HG02852 (cell line): ENCODE results near the gene FSD1L.
A peak's percentile ranks its signal among the peaks of the same experiment; 100 is the strongest.

ENCODE experiments used
- ATAC-seq: cut with Tn5 transposase; IDR thresholded peaks from one replicate; pipeline ENCODE4 v1.9.1; 2021; ENCODE audit warnings: mild to moderate bottlenecking, moderate library complexity; ENCODE audit not compliant: unreplicated experiment

FSD1L gene

DNA sequence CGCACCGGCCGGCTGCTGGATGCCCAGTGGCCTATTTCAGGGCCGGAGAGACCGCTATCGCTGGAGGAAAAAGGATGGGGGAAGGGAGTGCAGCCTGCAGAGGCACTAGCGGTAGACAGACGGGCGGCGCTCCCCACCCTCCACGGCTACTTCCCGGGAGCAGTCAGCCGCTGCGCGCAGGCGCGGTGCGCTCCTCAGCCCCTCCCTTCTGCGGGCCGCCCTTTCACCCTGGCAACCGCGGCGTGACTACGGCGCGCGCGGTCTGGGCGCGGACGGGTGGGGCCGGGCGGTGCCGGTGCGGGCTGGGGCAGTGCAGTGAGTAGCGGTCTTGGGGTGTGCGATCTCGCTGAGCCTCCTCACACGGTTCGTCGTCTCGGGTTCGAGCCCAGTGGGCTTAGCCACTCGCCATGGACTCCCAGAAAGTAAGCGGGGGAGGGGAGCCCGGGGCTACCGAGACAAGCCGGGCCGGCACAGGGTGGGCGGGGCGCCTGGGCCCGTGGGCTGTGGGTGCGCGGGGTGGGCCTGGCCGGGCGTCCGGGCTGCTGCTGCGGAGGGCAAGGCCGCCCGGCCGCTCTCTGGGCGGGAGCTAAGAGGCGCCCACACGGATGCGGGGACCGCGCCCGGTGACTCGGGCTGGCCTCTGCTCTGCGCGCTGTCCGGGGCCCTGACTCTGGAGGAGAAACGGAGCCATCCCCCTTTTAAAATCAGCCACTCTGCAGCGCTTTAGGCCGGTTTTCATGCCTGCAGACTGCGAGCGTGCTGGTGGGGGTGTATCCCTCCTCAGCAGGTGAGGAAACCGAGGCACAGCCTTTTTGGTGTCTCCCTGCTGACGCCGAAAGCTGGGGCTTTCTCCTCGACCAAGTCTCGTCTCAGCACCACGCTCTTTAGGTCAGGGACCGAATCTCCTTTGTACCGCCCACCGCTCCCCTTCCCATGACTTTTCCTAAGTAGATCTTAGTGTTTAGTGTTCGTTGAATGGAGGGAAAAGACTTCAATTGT, at the start of gene FSD1L:
Gene FSD1L (plus strand): TSS at position 221 of the 999 bp plus-strand sequence. CDS start 187 bp downstream, at position 408.
- peak; percentile 93 for ATAC-seq

DNA sequence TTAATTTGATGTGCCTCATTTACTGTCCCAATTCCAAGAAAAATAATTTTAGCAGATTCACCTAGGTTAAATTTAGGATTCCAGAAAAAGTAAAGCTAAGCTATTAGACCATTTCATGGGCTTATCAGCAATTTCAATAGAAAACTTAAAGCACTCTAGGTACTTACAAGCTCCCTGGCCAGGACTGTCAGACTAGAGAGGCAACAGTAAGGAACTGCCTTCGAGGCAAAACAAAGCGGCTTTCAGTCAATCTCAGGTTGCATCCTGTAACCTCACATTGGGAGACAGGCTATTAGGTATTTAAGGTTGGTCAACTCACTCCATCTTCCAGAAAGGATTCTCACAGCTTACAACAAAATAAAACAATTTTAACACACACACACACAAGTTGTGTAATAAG, 48.7 kb upstream of the FSD1L start:
- no peak for ATAC-seq

DNA sequence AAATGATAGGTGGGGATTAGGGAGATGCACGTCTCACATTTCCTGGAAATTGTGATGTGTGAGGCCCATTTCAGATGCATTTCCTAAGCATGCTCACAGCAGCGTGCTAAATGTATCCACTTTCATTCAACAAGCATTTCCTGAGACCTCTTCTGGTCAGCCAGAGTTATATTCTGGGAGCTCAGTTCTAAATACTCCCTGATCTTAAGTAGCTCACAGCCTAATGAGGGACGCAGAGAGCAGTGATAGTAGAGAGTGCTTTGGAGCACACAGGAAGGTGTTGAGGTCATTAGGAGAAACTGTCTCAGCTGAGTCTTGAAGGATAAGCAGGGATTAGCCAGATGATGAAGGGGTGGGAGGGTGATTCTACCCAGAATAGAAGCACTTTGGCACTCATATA, 46.2 kb upstream of the FSD1L start:
- no peak for ATAC-seq

DNA sequence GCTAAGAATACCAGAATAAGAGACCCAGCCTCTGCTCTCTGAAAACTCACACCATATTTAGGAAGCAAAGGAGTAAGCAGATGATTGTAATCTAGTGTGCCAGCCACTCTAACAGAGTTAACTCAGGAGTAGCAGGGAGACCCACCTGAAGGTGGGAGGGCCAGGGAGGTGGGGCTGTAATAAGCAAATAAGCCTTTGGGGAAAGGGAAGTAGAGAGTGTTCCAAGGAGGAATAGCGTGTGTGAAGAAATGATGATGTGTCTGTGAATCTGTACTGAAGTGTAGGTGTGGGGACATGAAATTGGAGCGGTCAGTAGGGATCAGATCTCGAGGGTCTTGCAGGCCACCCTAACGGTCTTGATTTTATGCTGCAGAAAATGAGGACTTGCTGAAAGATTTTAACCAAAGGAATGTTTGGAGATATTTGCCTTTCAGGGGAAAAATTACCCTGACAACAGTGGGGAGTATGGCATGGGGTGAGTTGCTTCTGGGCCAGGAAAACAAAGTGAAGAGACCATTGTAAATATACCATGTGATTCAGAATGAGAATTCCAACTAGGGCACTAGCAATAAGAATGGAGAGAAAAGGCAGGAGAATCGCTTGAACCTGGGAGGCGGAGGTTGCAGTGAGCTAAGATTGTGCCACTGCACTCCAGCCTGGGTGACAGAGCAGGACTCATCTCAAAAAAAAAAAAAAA, 44.1 kb upstream of the FSD1L start:
- no peak for ATAC-seq

DNA sequence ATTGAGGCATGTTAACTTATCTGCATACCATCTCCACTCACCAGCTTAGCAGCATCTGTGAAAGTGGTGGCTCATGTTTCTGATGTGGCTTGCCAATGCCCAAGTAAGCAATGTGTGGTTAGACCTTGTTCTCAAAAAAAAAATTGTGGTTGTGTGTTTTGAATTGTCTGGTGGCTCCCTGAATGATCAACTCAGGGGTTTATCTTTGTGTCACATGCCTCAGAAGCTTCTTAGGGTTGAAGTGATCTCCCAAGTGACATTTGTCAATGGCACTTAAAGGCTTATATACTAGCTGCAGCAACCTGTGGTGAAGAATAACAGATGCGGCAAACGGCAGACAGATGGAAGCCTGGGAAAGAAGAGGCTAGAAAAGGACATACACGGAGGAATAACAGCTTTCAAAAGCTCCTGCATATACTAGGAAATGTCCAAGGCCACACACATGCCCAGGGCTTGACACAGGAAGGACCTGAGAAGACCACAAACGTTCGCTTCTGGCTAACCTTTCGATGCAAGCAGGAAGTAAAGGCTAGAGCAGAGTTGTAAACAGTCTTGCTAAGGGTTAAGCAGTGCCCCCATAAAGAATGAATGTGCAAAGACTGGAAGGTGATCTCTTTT, 42.2 kb upstream of the FSD1L start:
- peak; percentile 94 for ATAC-seq

DNA sequence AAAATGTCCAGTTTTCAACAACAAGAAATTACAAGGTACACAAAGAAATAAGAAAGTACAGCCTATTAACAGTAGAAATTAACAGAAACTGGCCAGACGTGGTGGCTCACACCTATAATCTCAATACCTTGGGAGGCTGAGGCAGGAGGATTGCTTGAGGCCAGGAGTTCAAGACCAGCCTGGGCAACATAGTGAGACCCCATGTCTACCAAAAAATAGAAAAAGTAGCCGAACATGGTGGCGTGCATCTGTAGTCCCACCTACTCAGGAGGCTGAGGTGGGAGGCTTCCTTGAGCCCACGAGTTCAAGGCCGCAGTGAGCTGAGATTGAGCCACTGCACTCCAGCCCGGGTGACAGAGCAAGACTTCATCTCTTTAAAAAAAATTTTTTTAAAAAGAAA, 41.5 kb upstream of the FSD1L start:
- no peak for ATAC-seq

DNA sequence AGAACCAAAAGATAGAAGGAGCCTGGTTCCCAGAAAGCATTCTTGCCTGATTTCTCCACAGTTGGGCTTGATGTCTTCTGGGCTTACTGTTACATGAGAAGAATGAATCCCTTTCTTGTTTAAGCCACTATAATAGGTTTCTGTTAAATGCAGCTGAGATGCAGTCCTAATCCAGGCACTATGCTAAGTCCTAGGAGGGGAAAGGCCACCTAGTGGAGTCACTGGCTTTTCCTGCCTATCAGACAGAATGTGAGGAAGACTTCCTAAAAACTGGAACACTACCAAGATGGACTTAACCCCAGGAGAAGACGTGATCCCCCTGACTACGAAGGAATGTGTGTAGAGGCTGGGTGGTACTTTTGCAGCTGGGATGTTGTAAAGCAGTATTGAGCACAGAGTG, 34.3 kb upstream of the FSD1L start:
- no peak for ATAC-seq

DNA sequence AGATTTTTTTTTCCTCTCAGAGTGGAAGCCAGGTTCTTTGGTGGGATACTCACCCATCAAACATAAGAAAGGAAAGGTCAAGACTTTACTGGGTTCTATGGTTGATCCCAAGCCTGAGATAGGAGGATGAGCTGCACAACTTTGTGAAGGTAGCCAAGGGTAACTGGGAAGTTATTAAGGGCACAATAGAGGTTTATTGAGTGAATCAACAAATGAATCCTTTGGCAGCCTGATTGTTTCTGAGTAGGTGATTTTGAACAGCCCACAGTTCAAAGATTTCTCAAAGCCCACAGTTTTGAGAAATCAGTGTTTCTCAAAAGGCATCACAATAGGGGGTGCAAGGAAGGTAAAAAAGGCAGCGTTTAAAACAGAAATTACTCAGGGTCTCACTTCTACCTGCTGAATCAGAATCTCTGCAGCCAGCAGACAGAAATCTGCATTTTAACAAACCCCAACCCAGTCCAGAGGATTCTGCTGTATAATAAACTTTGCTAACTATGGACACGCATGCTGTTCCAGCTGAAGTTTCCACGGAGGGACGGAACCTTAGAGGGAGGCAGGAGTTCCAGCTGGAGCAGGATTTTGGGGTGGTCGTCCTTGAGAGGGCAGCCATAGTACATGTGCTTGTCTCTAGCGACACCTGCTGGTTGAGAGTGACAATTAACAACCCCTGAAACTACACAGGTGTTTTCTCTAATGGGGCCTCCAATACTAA, 32.7 kb upstream of the FSD1L start:
- peak; percentile 60 for ATAC-seq

DNA sequence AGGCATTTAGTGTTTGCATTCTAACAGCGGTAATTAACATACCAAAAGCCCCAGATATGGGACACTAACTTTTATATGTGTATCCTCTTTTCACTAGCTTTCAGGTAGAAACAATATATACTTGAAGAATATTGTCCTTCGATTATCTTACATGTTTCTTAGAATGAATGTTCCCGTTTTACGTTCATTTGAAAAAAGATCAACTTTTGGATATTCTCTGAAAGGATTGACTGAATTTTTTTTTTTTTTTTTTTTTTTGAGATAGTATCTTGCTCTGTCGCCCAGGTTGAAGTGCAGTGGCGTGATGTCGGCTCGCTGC, 32.2 kb upstream of the FSD1L start:
- ATAC-seq, result no peak

DNA sequence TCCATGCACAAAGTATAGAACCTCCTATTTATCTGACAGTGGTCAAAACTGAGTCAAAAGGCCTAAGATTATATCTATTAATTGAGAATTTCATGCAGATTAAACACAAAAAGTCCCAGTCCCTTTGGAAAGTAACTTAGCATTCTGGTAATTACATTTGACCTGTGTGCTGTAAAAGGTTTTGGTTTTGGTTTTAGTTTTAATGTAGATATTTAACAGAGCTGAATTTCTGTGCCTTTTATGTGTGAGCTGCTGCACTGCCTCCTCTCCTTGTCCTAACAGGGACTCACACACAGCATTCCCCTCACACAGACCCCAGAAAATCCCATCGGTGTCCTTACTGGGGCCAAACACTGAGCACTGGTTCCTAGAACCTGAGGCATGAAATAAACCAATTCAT, 31.0 kb upstream of the FSD1L start:
- ATAC-seq, result peak; percentile 67

DNA sequence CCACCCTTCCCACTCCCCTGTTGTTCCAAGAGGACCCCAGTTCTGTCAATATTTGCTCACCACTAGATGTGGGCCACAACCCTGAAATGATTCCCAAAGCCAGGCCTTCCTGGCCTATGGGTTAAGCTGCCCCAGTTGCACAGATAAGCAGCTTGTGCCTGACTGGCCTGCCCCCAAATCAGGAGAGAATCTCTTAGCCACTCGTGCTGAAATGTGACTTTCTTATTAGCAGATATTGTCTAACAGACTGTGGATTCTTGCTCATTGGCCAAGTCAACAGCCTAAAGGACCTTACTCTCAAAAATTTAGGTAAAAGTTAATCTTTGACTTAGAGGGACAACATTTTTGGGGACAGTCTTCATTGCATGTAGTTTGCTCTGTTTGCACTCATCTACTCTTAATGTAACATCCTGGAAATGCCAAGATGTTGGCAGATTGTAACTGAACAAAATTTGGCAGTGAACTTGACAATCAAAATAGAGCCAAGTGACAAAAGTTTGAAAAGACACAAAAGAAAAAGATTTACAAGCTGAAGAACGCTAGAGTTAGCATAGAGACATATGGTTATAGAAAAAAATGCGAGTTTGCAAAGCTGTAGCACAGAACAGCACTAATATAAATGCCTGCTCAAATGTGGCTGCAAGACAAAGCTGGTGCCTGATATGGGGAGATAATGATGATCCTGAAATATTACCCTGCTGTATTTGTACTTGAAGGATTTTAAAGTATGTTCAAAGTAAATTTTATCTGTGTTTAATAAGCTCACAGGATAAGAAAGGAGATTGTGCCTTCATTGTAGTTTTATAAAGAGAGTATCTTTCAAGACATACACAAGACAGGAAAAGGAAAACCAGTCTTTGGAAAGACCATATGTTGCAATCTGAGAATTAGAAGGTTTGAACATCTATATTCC, 29.0 kb upstream of the FSD1L start:
- no peak for ATAC-seq

DNA sequence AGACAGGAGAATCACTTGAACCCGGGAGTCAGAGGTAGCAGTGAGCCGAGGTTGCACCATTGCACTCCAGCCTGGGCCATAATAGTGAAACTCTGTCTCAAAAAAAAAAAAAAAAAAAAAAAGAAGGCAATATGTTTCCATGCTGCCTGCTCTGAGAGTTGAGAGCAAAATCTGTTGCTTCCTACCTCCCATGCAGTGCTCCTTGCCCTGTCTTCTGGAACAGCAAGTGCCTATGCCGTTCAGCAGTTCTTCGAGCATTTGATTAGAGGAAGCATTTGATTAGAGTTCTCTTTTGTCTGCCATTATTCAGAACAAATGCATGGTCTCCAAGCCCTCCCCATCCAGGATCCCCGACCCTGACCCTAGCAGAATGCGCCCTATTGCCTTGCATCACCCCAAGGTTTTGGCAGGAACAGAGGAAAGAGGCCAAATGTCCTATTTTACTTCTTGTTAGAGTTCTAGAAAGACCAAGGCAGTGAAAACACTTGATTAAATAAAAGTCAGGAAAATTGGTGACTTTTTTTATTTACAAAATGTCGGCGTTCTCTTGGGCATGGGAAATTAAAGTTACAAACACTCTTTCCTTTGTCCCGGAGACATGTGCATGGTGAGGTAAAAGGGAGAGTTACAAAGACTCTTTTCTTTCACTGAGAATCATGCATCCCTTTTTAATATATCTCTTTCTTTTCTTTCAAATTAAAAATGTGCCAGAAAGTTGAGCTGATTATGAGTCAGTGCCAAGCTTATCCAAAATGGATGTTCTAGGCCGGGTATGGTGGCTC, 27.8 kb upstream of the FSD1L start:
- no peak for ATAC-seq

DNA sequence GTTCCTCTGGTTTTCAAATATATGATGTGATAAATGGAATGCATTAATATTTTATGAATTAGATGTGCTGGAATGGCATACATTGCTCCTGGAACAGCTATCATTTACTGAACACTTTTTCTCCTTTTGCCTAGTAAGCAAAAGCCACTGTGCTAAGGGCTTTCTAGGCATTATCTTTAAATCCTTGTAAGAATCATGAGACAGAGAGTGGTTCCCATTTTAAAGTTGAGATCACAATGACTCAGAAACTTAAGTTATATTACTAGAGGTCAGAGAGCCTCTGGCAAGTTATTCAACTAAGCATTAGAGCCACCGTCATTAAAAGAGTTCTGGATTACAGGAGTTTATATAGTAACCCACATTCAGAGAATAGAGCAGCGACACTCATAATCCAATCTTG, 26.7 kb upstream of the FSD1L start:
- no peak for ATAC-seq

DNA sequence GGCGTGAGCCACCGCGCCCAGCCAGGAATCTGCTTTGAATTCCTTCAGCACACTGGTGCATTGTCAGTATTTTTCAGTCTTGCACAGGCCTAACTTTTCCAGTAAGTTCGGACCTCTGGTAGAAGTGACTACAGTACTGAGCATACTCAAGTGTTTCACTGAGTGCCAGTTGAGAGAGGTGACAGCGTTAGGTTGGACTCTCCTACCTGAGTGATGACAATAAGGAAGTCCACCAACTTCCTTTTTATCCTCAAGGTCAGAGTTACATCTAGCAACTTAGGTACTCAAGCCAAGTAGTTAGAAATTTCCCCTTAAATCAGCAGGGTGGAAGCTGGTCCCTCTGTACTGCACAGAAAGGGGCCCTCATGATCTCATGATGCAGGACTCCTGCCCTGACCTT, 26.0 kb upstream of the FSD1L start:
- no peak for ATAC-seq

DNA sequence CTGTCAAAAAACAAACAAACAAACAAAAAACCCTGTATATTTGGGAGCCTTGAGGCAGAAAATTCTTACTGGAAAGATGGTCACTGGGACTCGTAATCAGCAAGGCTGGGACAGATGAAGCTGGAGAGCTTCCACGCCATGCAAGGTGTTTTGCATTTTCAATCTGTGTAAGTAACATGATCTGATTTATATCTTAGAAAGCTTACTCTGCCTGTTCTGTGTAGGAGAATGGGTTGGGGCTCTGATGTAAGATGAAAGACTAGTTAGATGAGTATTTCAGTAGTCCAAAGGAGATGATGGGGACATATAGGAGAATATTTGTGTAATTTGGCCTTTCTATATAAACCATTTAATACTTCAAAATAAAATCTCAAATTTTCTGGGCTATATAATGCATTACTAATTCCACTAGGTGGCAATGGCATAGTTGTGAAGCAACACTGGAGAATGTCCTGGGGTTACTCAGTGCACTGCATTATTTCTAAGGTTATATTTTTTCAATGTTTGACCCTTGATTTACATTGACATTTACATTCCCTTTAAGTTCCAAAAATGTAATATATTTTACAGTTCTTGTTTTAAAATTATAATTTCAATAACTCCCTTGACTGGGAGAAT, 21.9 kb upstream of the FSD1L start:
- ATAC-seq, result peak; percentile 60

DNA sequence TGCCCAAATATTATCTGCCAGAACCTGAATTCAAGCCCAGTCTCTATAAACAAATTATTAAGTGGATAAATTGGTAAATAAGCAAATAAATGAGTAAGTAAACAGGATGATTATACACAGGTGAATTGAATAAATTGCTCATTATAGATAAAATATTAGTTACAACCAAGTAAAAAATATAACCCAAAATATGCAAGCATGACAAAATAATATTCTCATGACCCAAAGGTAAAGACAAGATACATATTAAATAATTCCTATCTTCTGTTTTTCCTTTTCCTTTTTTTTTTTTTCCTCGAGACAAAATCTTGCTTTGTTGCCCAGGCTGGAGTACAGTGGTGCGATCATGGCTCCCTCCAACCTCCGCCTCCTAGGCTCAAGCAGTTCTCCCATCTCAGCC, 21.2 kb upstream of the FSD1L start:
- no peak for ATAC-seq

DNA sequence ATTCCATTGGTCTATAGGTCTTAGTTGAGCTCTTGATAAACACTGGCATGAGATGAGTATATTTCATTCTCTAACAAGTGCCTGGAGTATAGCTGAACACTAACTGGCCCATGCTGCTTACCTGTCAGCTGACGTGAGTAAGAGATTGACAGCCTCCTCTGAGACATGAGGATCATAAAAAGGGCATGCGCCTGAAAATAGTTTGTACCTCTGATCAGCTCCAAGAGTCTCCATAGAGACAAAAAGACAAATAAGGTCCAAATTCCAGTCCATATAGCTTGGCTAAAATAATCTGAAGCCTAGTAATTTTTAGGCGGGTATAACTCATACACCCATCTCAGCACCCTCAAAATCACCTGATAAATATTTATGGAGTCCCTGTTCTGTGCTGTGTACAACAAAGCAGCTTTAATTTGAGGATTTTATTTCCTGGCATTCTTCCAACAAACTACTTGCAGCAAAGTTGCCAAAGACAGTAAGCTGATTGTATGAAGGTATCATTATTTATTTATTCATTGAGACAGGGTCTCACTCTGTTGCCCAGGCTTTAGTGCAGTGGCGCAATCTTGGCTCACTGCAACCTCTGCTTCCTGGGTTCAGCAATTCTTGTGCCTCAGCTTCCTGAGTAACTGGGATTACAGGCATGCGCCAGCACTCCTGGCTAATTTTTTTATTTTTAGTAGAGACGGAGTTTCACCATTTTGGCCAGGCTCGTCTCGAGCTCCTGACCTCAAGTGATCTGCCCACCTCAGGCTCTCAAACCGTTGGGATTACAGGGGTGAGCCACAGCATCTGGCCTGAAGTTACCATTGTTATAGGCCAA, 16.2 kb upstream of the FSD1L start:
- no peak for ATAC-seq

DNA sequence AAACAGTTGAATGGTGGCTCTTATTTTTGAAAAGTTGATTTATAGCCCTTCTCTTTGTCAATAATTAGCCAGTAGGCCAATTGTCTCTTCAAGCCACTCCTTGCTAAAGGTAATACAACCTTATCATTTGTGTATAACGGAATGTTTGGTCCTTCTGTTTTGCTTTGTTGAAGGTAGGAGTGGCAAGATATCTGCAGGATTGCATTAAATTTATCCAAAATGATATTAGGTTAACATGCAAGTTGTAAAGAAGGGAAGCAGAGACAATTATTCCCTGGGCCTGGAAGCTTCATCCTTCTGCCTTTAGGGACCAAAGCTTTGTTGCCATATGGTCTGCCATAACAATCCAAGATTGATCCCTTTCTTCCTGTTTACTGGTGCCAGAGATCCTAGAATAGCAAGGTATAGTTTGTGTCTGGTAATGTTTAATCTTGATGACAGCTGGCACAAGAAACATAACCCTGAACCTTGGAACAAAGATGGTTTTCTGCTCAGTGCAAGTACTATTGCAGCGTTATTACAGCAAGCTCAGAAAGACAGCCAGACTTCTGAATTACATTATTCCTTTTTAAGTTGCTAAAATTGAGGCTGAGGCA, 15.5 kb upstream of the FSD1L start:
- ATAC-seq, result no peak
